Mesenchymal stem cell (in vitro differentiated cells and primary cell): ENCODE measurements around the gene HOXA3.
A peak's percentile ranks its signal among the peaks of the same experiment; 100 is the strongest.

Source experiments
- DNase-seq: peaks from one replicate; pipeline ENCODE4 v3.0.0-alpha.2; 2013
- H2AFZ ChIP-seq: one replicate; pipeline ENCODE4 v1.6.1; 2013; ENCODE audit warnings: low read depth, mild to moderate bottlenecking, control low read depth, inconsistent platforms, low read length, moderate library complexity
- H2AK5ac ChIP-seq: 2 replicates; pipeline ENCODE4 v1.6.1; 2013; ENCODE audit warnings: low read length, moderate library complexity, mild to moderate bottlenecking, inconsistent platforms; ENCODE audit not compliant: severe bottlenecking
- H2BK120ac ChIP-seq: one replicate; pipeline ENCODE4 v1.6.1; 2013; ENCODE audit warnings: low read depth, mild to moderate bottlenecking, inconsistent platforms, low read length, moderate library complexity
- H2BK12ac ChIP-seq, 2 experiments: one replicate each; pipeline ENCODE4 v1.6.1; 2013; ENCODE audit warnings: inconsistent platforms in 2 of 2, low read length in 2 of 2, mild to moderate bottlenecking in 2 of 2, moderate library complexity in 2 of 2, control low read depth in 1 of 2
- H2BK15ac ChIP-seq: one replicate; pipeline ENCODE4 v1.6.1; 2013; ENCODE audit warnings: mild to moderate bottlenecking, low read depth, inconsistent platforms; ENCODE audit not compliant: poor library complexity, severe bottlenecking
- H2BK5ac ChIP-seq: 2 replicates; pipeline ENCODE4 v1.6.1; 2013; ENCODE audit warnings: low read depth, mild to moderate bottlenecking, low read length, control low read depth, inconsistent platforms; ENCODE audit not compliant: poor library complexity, severe bottlenecking
- H3K14ac ChIP-seq, 2 experiments: one replicate each; pipeline ENCODE4 v1.6.1; 2013; ENCODE audit warnings: inconsistent platforms in 2 of 2, low read length in 2 of 2, control low read depth in 1 of 2, mild to moderate bottlenecking in 1 of 2, moderate library complexity in 1 of 2
- H3K18ac ChIP-seq, 2 experiments: one replicate each; pipeline ENCODE4 v1.6.1; 2013; ENCODE audit warnings: inconsistent platforms in 2 of 2, low read length in 2 of 2, control low read depth in 1 of 2, low read depth in 1 of 2, mild to moderate bottlenecking in 1 of 2
- H3K23ac ChIP-seq, 2 experiments: one replicate each; pipeline ENCODE4 v1.6.1; 2013; ENCODE audit warnings: inconsistent platforms in 2 of 2, low read length in 2 of 2, mild to moderate bottlenecking in 2 of 2, moderate library complexity in 2 of 2, control low read depth in 1 of 2
- H3K27ac ChIP-seq: 2 replicates; pipeline ENCODE4 v1.5.1; 2013; ENCODE audit warnings: mild to moderate bottlenecking, moderate library complexity, low read length, control low read depth, inconsistent platforms; ENCODE audit not compliant: poor library complexity, severe bottlenecking
- H3K27me3 ChIP-seq, 2 experiments: 2 replicates each; pipeline versions ENCODE4 v1.6.1 to v1.7.0; 2013; ENCODE audit warnings: low read length in 2 of 2, mild to moderate bottlenecking in 2 of 2, moderate library complexity in 2 of 2, control low read depth in 1 of 2, inconsistent platforms in 1 of 2; ENCODE audit not compliant: control insufficient read depth in 1 of 2, insufficient read depth in 1 of 2
- H3K36me3 ChIP-seq, 2 experiments: 2 replicates each; pipeline versions ENCODE4 v1.6.1 to v1.7.0; 2013; ENCODE audit warnings: low read length in 2 of 2, control low read depth in 1 of 2, inconsistent platforms in 1 of 2, low read depth in 1 of 2, mild to moderate bottlenecking in 1 of 2; ENCODE audit not compliant: insufficient read depth in 2 of 2, control insufficient read depth in 1 of 2
- H3K4ac ChIP-seq, 2 experiments: one replicate each; pipeline ENCODE4 v1.6.1; 2013; ENCODE audit warnings: inconsistent platforms in 2 of 2, low read length in 2 of 2, mild to moderate bottlenecking in 2 of 2, moderate library complexity in 2 of 2, control low read depth in 1 of 2, low read depth in 1 of 2
- H3K4me1 ChIP-seq: 2 replicates; pipeline ENCODE4 v1.6.1; 2013; ENCODE audit warnings: low read depth, low read length, control low read depth; ENCODE audit not compliant: control insufficient read depth, insufficient read depth
- H3K4me2 ChIP-seq: 2 replicates; pipeline ENCODE4 v1.6.1; 2013; ENCODE audit warnings: low read length, mild to moderate bottlenecking, inconsistent platforms; ENCODE audit not compliant: poor library complexity, severe bottlenecking
- H3K4me3 ChIP-seq, 2 experiments: 2 replicates each; pipeline versions ENCODE4 v1.5.1 to v1.7.0; 2013; ENCODE audit warnings: low read length in 2 of 2, mild to moderate bottlenecking in 2 of 2, control low read depth in 1 of 2, low read depth in 1 of 2; ENCODE audit not compliant: insufficient read depth in 1 of 2
- H3K79me1 ChIP-seq: replicated peaks from 2 replicates; pipeline ENCODE4 v1.6.1; 2013; ENCODE audit warnings: mild to moderate bottlenecking, control low read depth, low read length, inconsistent platforms; ENCODE audit not compliant: poor library complexity, severe bottlenecking
- H3K9ac ChIP-seq: 2 replicates; pipeline ENCODE4 v1.7.0; 2013; ENCODE audit warnings: mild to moderate bottlenecking, low read length, moderate library complexity
- H3K9me3 ChIP-seq: 2 replicates; pipeline ENCODE4 v1.7.0; 2013; ENCODE audit warnings: mild to moderate bottlenecking, low read length; ENCODE audit not compliant: control insufficient read depth
- H4K8ac ChIP-seq: one replicate; pipeline ENCODE4 v1.6.1; 2013; ENCODE audit warnings: inconsistent platforms, mild to moderate bottlenecking, low read length, moderate library complexity
- H4K91ac ChIP-seq: one replicate; pipeline ENCODE4 v1.6.1; 2013; ENCODE audit warnings: mild to moderate bottlenecking, low read length, inconsistent platforms
- WGBS: methylation state at CpG from one replicate; pipeline ENCODE4 v1.1.7; 2013; ENCODE audit warnings: mixed read lengths; 5-methylcytosine and 5-hydroxymethylcytosine counted together

HOXA3 gene

DNA sequence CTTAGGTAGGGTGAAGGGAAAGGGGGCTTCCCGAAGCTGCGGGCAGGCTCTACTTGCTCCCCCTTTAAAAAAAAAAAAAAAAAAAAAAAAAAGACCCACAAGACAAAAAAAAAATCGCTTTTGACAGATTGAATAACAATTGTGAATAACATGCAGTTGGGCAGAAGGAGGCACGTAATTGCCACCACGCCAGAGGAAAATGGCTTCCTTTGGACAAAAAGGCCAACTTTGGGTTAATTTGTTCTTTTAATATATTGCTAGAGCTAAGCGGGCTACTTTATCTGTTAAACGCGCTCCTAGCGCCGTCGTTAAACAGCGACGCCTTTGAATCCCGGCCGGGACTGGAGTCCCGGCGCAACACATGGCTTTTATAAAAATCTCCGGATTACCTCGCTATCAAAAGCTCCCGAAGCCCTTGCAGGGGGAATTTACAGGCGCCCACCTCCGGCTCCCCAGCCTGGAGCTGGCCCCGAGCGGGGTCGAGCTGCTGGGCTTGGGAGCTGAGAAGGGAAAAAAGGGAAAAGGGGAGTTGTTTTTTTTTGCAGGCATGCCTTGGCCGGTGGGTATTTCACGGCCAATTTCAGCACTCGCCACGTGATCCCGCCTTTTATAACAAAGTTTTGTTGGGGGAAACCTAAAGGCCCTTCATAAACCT, 31.4 kb upstream of the HOXA3 start:
- peaks cover 18% of the 10 kb centered on the region for H3K4me1 ChIP-seq
- peak overlapping the region; percentile 75 for H2BK5ac ChIP-seq
- H3K4ac ChIP-seq, result no peak overlapping the region
- peak overlapping the region; percentile 70 for H3K27ac ChIP-seq
- peak overlapping the region; percentile 88 for H3K4me2 ChIP-seq
- peak overlapping the region in 1 of 2 experiments; percentile 78 for H2BK12ac ChIP-seq
- no peaks in the 10 kb centered on the region for H3K9me3 ChIP-seq
- WGBS, result under 1% methylated on average over 28 of the region's 30 CpGs
- H3K4me3 ChIP-seq, result peak overlapping the region; percentile 79 to 84
- H4K91ac ChIP-seq, result no peak overlapping the region
- no peaks in the 10 kb centered on the region for H3K79me1 ChIP-seq
- peak; percentile 55 for DNase-seq
- no peak overlapping the region for H3K18ac ChIP-seq
- no peak overlapping the region for H3K14ac ChIP-seq
- peak overlapping the region; percentile 46 for H4K8ac ChIP-seq
- no peak overlapping the region for H2BK15ac ChIP-seq
- no peak overlapping the region for H3K23ac ChIP-seq
- peaks cover 6 to 13% of the 10 kb centered on the region in 2 experiments for H3K36me3 ChIP-seq
- peaks cover 0 to 8% of the 10 kb centered on the region in 2 experiments for H3K27me3 ChIP-seq
- H2AFZ ChIP-seq, result no peak overlapping the region
- H2AK5ac ChIP-seq, result no peak overlapping the region
- peak overlapping the region; percentile 94 for H3K9ac ChIP-seq
- peak overlapping the region; percentile 43 for H2BK120ac ChIP-seq

DNA sequence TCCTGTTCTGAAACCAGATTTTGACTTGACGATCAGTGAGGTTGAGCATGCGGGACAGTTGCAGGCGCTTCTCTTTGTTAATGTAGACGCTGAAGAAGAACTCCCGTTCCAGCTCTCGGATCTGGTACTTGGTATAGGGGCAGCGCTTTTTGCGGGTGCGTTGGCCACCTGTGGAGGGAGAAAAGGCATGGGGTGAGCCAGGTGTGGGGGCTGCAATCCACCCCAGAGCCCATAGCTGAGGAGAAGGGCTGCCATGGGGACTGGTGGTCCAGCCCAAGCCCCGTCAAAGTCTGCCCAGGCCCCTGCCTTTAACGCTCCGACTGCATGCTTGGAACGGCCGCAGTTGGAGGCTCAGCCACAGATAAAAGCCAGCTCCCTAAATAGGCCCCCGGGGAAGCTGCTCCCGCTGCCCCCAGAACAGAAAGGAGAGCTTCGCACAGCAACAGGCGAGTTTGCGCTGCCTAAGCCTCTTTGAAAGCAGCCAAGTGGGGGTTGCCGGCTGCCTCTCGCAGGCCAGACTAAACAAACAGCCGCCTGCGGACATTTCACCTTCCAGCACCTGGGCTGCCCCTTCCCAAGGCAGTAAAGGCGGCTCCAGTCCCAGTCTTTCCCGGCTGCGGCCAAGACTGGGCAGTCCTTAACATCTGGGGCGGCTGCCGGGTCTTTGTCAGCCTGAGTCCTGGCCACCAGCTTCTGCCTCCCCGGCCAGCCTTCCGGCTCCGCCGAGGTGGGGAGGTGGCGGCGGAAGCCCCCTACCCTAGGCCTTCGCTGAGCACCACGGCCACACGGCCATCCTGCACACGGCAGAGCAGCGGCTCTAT, 30.7 kb upstream of the HOXA3 start:
- no peak overlapping the region for H3K23ac ChIP-seq
- H3K4me3 ChIP-seq, result peak overlapping the region; percentile 68 to 84
- no peaks in the 10 kb centered on the region for H3K9me3 ChIP-seq
- 7% methylated on average over 30 of the region's 39 CpGs for WGBS
- H3K9ac ChIP-seq, result peak overlapping the region; percentile 94
- H4K91ac ChIP-seq, result peak overlapping the region; percentile 58
- H3K79me1 ChIP-seq, result no peaks in the 10 kb centered on the region
- no peak overlapping the region for H2BK15ac ChIP-seq
- peak overlapping the region; percentile 43 for H2BK120ac ChIP-seq
- H2BK12ac ChIP-seq, result peak overlapping the region in 1 of 2 experiments; percentile 78
- peaks cover 6 to 13% of the 10 kb centered on the region in 2 experiments for H3K36me3 ChIP-seq
- peak overlapping the region; percentile 40 for H2AK5ac ChIP-seq
- H3K4me2 ChIP-seq, result peak overlapping the region; percentile 88
- no peak overlapping the region for H3K18ac ChIP-seq
- H2BK5ac ChIP-seq, result peak overlapping the region; percentile 57
- H3K4me1 ChIP-seq, result peaks cover 18% of the 10 kb centered on the region
- peaks cover 0 to under 1% of the 10 kb centered on the region in 2 experiments for H3K27me3 ChIP-seq
- H3K27ac ChIP-seq, result peak overlapping the region; percentile 70
- no peak overlapping the region for H3K4ac ChIP-seq
- H2AFZ ChIP-seq, result no peak overlapping the region
- no peak for DNase-seq
- peak overlapping the region; percentile 46 for H4K8ac ChIP-seq
- H3K14ac ChIP-seq, result no peak overlapping the region

DNA sequence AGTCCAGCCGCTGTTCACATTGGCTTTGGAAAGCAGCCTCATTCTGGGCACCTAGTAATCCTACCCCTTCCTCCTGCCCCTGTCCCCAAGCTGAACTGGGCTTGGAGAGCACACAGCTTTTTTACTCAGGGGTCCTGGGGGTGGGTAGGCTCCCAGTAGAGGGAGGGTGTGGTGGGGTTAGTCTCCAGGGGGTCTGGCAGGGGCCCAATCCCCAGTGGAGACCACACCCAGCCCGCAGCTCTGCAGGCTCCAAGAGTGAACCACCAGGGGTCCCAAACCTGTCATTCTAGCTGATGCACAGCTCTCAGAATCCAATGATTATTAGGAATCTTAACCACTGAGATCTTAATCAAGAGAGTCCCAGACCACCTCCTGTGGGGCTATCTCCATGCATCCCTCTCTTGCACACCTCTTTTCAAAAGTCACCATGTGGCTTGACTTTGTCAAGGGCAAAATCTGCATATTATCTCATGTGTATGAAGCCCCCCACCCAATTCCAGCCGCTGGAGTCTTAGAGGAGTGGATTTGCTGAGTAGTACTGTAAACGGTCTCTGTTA, 30.0 kb upstream of the HOXA3 start:
- Histone ChIP-seq H3K14ac (no peak overlapping the region), H3K4me2 (peak overlapping the region; percentile 88), H3K79me1 (no peaks in the 10 kb centered on the region), H2AFZ (no peak overlapping the region), H3K23ac (no peak overlapping the region), H3K27ac (peak overlapping the region; percentile 70), H2AK5ac (no peak overlapping the region), H3K4me1 (peaks cover 18% of the 10 kb centered on the region), H3K4me3 (peak overlapping the region; percentile 2 to 84), H3K9me3 (no peaks in the 10 kb centered on the region), H2BK15ac (no peak overlapping the region), H2BK120ac (no peak overlapping the region), H3K9ac (peak overlapping the region; percentile 94), H4K91ac (no peak overlapping the region), H4K8ac (no peak overlapping the region), H3K27me3 (no peaks in the 10 kb centered on the region), H3K36me3 (peaks cover 6 to 14% of the 10 kb centered on the region in 2 experiments), H2BK12ac (no peak overlapping the region), H2BK5ac (peak overlapping the region; percentile 57), H3K4ac (no peak overlapping the region), H3K18ac (no peak overlapping the region)
- no peak for DNase-seq
- WGBS, result 50% methylated on average over 1 of the region's 4 CpGs

DNA sequence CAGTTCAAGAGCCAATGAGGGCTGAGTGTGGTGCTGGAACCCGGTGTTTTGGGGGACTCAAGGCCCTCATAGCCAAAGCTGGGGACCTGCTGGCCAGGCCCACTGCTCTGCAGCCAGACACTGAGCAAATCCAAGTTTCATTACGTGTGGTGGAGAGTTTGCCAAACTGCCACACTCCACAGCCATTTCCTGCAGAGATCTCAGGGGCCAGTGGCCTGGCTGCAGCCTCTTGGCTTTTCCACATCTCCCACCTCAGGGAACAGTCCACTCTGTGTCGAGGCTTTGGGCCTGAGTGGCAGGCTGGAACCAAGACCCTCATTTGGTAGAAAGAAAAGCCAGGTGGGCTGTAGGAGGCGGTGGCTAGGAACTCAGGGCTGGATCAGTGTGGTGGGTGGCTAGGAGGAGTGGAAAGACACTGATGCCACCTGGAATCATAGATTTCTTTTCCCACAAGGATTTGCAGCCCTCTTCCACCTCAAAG, 29.5 kb upstream of the HOXA3 start:
- H3K27me3 ChIP-seq, result no peaks in the 10 kb centered on the region
- H3K4me3 ChIP-seq, result no peak overlapping the region
- peaks cover 18% of the 10 kb centered on the region for H3K4me1 ChIP-seq
- H3K27ac ChIP-seq, result peak overlapping the region; percentile 39
- H3K14ac ChIP-seq, result no peak overlapping the region
- no peak for DNase-seq
- H2AFZ ChIP-seq, result no peak overlapping the region
- H3K4me2 ChIP-seq, result peak overlapping the region; percentile 49
- peak overlapping the region in 1 of 2 experiments; percentile 23 for H3K23ac ChIP-seq
- H2AK5ac ChIP-seq, result peak overlapping the region; percentile 10
- H3K36me3 ChIP-seq, result peaks cover 6 to 19% of the 10 kb centered on the region in 2 experiments
- H3K18ac ChIP-seq, result no peak overlapping the region
- H2BK120ac ChIP-seq, result no peak overlapping the region
- WGBS, result 64% methylated on average over 4 of the region's 4 CpGs
- H2BK5ac ChIP-seq, result no peak overlapping the region
- no peak overlapping the region for H4K91ac ChIP-seq
- no peak overlapping the region for H3K4ac ChIP-seq
- no peak overlapping the region for H2BK12ac ChIP-seq
- H3K9me3 ChIP-seq, result no peaks in the 10 kb centered on the region
- H3K79me1 ChIP-seq, result no peaks in the 10 kb centered on the region
- peak overlapping the region; percentile 94 for H3K9ac ChIP-seq
- H2BK15ac ChIP-seq, result no peak overlapping the region
- no peak overlapping the region for H4K8ac ChIP-seq
